TTC549 (cell line): ENCODE measurements around the gene NEFH.
"Not testable (repeated sequence)": the region's sequence is repeated elsewhere in the genome, so short reads cannot be mapped to it uniquely, and the experiment has no call there.

Experiments
- FAIRE-seq: peaks from 2 replicates; lab custom pipeline; 2012; peaks lifted over from hg19 to GRCh38; lab: Jason Lieb, UNC

The NEFH gene

DNA sequence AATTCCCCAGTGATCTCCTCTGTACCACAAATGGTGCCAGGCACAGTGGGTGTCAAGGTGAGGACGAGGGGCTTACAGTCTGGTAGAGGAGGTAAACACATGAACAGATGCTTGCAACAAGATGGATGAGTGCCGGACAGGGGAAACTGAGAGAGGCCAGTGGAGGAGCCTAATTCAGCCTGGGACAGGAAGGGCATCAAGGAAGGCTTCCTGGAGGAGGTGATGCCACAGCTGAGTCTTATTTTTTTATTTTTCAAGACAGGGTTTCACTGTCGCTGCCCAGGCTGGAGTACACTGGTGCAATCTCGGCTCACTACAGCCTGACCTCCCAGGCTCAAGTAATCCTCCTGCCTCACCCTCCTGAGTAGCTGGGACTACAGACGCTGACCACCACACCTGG, 18.8 kb upstream of the NEFH start:
- FAIRE-seq, result no peak

DNA sequence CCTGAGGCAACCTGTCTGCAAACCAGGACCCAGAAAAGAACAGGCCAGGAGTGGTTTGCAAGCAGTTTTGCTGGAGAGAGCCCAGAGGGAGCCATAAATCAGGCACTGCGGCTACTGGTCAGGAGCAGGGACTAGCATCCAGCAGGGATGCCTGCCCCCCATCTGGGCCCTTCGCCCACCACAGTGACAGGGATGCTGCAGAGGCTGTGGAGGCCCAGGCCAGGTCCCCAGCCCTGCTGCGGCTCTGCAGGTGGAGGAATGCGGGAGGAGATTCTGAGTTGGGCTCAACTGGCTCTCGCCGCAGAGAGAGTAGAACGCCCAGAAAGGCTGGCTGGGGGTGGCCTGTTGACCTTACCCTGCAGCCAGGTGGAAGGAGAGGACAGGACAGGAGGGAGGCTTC, 16.4 kb upstream of the NEFH start:
- FAIRE-seq, result no peak

DNA sequence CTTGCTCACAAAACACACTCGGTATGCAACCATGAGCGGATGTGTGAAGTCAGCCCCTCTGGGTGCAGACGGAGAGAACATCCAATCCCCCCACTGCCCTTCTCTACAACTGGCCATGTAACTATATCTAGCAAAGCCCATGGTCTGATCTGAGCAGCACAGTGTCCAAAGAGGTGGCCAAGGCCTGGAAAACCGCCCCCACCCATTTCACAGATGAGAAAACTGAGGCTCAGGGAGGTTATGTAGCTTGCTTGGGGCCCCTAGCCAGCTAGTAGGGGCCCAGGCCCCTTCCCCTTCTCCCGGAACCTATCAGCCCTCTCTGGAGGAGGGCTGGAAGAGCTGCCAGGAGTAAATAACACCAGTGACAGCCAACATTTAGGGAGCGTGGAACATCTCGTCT, 15.4 kb upstream of the NEFH start:
- FAIRE-seq, result no peak

DNA sequence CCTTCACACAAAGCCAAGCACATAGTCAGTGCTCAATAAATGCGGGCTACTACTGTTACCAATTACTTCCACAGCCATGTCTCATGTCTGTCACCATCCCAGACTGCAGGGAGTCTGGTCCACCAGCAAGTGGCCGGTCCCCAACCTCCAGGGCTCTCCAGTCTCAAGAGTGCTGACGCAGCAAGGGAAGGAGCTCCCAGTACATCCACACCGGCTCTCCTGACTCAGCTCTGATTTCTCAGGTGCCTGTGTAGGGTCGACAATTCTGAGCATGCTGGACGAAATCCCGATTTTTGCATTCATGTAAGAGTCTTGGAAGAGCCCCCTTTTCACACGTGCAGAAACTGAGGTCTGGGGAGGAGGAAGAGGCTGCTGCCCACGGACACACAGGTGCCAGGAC, 10.3 kb upstream of the NEFH start:
- no peak for FAIRE-seq

DNA sequence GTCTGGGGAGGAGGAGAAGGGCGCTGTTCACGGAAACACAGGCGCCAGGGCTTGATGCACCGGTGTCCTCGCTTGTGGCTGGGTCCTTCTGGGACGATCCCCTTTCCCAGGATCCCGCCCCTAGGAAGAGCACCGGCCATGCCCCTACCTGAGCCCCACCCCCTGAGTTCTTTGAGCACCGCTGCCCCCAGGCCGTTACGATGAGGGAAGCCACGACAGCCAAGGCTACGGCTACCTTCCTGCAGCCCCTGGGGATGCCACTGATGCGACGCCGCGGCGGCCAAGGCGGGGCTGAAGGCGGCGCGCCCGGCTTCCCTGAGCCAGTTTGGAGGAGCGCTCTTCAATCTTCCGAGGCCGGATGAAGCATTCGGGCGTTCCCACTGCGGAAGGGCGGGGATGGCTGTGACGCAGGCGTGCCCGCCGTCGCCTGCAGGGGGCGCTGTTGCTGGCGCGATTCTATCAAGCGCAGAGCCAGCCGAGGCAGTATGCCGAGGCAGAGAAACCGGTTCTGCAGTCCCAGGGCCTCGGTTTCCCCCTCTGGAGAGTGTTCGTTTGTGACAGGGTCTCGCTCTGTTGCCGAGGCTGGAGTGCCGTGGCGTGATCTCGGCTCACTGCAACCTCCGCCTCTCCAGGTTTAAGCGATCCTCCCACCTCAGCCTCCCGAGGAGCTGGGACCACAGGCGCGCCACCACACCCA, 9.7 kb upstream of the NEFH start:
- no peak for FAIRE-seq

DNA sequence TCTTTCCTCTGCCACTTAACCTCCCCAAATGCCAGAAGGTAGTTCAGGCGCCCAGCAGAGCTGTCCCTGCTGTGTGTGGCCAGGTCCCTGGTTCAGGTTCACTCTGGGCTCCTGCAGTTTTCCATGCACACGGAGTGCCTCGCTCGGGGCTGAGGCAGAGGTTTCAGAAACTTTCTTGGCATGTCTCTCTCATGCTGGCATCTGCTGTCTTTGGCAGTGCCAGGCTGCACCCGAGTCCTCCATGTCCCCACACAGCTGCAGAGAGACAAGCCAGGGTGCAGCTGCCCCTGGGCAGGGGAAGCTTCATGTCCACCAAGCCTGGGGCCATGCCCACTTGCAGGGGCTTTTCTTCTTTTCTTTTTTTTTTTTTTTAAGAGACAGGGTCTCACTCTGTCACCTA, 7.0 kb upstream of the NEFH start:
- FAIRE-seq, result no peak

DNA sequence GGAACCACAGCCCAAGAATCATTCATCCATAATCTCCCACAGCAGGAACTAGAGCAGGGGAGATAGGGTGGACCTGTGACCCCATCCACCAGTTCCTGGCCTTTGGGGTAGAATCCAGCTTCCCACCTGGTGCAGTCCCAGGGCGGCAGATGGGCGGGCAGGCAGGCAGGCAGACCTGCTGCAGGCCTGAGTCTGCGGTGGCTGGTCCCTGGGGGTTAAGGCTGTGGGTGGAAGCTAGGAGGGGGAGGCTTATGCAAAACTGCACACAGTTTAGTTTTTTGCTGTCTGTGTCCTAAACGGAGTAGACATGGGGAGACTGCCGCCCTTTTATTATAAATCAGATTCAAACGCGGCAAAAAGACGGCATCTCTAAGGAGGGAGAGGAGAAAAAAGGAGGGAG, 4.5 kb upstream of the NEFH start:
- FAIRE-seq, result no peak

DNA sequence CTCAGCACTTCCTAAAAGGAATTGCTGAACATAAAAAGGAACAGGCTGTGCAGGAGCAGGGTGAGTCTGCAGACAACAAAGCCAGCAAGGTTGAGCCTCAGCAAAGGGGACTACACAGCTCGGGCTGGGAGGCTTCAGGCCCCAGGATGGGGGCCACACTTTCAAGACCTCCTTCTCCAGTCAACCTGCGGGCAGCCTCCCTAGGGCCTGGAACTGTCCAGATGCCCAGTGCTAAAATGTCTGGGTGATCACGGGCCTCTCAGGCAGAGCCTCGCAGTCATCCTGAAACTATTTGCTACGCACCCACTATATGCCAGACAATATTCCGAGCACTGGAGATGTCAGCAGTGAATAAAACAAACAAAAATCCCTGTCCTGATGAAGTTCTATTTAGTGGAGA, 3.9 kb upstream of the NEFH start:
- no peak for FAIRE-seq

DNA sequence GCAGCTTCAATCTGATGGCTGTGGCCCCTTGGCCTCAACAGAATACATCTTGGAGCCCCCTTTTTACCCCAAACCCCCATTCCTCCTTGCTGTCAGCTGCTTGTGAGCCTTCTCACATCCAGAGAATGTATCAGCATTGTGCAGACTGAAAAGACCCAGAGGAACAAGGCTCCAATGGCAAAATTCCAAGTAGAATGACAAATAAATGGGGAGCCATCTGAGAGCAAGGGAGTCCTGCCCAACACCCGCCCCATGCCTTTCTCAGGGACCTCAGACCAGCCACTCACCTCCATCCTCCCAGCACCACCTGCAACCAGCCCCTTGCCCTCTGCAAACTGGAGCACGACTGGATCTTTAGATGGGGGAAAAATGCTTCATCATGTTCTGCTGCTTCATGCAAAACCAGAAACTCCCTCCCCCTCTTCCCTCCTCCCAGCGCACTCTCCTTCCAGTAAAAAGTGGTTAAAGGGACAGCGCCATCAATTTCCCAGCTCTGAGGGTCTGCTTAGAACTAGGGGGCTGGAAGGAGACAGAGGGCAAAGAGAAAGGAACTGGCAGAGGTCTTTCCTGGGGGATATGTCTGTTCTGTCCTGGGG, 2.2 kb upstream of the NEFH start:
- FAIRE-seq, result no peak

DNA sequence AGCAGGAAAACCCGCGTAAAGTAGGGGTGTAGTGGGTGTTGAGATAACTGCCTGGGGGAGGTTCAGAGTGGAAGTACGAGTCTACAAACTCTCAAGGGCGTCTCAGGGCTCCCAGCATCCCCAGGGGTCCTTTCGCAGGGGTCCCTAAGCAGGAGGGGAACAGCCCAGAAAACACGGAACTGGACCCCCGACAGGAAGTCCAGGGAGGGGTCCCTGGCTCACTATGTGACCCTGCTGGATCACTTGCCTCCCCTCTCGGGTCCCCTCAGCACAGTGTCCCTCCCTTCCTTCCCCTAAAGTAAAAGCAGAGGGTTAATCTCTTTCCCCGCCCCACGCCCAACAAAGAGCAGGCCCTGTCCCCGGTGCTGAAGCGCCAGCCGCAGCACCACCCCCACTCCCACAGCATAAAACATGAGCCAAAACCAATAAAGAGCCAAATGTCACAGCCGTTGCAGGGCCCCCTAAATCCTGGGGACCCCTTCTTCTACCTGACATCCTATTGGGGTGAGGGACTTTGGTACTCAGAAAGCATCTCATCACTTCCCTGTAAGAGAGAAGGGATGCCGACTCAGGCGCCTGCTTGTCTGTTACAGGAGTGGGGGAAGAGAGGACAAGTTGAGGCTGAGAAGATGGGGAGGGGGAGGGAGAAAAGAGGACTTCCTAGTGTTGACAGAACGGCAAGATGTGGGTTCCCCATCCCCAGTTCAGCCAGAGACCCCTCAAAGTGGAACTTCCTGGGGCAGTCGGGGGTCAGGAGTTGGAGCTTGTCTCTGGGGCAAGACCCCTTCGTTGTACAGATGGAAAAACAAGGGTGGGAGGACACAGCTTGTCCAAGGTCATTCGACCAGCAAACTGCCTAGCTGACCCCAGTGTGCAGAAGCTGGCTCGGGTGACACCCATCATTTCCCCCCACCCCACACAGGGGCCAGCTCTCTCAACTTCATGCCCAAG, 1.4 kb upstream of the NEFH start:
- no peak for FAIRE-seq

DNA sequence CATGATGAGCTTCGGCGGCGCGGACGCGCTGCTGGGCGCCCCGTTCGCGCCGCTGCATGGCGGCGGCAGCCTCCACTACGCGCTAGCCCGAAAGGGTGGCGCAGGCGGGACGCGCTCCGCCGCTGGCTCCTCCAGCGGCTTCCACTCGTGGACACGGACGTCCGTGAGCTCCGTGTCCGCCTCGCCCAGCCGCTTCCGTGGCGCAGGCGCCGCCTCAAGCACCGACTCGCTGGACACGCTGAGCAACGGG, 169 bp downstream of the NEFH start:
- FAIRE-seq, result no peak

DNA sequence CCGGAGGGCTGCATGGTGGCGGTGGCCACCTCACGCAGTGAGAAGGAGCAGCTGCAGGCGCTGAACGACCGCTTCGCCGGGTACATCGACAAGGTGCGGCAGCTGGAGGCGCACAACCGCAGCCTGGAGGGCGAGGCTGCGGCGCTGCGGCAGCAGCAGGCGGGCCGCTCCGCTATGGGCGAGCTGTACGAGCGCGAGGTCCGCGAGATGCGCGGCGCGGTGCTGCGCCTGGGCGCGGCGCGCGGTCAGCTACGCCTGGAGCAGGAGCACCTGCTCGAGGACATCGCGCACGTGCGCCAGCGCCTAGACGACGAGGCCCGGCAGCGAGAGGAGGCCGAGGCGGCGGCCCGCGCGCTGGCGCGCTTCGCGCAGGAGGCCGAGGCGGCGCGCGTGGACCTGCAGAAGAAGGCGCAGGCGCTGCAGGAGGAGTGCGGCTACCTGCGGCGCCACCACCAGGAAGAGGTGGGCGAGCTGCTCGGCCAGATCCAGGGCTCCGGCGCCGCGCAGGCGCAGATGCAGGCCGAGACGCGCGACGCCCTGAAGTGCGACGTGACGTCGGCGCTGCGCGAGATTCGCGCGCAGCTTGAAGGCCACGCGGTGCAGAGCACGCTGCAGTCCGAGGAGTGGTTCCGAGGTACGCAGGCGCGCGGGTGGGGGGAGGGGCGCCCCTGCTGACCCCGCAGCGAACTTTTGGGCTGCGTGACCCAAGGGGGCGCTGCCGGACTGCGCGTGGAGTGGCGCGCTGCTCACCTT, 670 bp downstream of the NEFH start:
- FAIRE-seq, result no peak

DNA sequence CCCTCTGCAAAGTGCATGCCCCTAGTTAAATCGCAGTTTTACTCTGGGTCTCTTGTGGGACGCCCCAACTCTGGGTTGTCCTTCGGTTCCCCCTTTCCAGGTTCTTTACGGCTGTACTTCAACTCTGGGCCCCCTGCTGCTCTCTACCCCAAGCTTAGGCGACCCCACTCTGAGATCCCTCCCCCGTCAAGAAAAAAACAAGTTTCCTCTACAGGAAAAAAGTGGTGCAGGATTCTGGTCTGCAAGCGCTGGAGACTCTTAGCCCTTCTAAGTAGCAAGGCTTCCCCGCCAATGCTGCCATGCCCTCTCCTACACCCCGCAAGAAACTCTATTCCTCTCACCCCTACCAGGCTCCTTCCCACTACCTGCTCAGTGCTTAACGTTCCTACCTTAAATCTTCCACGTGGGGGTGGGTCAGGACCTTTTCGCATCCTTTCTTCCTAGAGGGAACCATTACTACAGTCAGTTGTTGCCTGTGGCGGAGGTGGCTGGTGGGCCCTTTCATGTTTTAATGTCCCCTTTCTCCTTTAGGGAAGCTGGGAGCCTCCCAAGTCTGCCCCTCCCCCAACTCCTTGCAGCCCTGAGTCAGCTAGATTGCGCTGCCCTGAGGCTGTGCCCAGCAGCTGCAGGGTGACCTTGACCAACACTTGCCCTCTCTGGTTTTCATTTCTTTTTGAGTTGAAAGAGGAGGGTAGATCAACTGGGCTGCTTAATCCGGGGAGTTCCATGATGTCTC, 1.4 kb downstream of the NEFH start:
- no peak for FAIRE-seq

DNA sequence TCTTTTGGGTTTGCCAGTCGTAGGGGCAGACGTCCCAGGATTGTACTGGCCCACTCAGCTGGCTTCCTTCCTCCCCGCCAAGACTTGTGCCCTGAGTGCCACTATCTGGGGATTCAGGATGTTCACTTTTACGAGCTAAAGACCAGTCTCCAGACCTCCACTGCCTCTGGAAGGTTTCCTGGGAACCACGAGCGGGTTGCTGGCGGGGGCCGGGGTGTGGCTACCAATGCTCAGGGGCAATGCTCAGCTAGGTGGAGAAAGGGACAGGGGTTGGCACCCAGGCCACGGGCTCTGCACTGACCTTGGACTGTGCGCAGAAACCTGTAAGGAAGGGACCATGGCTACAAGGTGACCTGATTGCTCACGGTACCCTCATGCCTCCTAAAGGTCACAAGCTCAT, 2.2 kb downstream of the NEFH start:
- no peak for FAIRE-seq

DNA sequence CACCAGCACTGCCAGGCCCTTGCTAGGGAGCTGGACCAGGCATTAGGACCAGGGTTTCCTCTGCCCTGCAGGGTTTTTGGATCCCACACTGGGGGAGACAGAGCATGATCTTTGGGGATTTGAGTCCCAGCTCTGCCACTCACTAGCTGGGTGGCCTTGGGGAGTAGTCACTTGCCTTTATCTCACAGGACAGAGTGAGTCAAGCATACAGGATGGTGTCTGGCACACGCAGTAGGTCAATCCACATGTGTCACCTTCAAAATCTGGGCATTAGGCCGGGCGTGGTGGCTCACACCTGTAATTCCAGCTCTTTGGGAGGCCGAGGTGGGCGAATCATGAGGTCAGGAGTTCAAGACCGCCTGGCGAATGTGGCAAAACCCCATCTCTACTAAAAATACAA, 2.7 kb downstream of the NEFH start:
- FAIRE-seq, result no peak

DNA sequence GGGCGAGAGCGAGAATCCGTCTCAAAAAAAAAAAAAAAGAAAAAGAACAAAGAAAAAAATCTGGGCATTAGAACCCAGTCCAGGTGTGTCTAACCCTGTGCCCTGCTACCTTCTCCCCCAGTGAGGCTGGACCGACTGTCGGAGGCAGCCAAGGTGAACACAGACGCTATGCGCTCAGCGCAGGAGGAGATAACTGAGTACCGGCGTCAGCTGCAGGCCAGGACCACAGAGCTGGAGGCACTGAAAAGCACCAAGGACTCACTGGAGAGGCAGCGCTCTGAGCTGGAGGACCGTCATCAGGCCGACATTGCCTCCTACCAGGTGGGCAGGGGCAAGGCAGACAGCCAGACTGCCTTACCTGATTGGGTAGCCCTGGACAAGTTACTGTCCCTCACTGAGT, 3.2 kb downstream of the NEFH start:
- no peak for FAIRE-seq

DNA sequence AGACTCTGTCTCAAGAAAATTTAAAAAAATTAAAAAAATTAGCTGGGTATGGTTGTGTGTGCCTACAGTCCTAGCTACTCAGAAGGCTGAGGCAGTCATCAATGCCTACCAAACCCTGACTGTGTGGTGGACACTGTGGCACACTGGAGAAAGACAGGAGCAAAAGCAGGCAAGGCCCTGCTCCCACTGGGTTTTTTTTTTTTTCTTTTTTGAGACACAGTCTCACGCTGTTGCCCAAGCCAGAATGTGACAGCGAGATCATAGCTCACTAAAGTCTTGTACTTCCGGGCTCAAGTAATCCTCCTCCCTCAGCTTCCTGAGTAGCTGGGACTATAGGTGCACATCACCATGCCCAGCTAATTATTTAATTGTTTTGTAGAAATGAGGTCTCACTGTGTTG, 4.6 kb downstream of the NEFH start:
- no peak for FAIRE-seq

DNA sequence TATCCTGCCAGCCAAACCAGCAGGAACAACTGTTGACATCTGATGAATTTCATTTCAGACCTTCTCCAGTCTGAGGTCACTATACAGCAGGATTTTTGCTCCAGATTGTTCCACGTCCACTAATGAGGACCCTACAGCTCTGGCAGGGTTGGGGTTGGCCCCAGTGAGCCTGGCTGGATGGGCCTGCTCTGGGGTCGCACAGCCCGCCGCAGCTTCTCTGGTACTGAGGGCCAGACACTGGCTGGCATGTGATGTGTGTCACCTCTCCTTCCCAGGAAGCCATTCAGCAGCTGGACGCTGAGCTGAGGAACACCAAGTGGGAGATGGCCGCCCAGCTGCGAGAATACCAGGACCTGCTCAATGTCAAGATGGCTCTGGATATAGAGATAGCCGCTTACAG, 5.4 kb downstream of the NEFH start:
- no peak for FAIRE-seq

DNA sequence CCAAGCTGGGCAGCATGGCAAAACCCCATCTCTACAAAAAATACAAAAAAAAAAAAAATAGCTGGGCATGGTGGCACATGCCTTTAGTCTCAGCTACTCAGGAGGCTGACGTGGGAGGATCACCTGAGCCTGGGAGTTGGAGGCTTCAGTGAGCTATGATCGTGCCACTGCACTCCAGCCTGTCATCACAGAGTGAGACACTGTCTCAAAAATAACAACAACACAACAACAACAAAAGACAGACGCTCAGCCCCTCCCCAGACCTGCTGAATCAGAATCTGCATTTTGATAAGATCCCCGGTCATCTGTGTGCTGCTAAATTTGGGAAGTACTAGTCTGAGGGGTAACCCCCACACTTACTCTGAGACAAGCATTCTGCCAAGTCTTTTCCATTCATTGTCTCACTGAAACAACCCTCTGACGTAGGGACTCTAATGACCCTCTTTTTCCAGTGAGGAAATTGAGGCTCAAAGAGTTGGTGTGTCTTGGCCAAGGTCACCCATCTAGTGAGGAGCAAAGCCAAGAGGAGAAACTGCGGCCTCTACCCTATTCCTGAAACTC, 7.5 kb downstream of the NEFH start:
- FAIRE-seq, result no peak

DNA sequence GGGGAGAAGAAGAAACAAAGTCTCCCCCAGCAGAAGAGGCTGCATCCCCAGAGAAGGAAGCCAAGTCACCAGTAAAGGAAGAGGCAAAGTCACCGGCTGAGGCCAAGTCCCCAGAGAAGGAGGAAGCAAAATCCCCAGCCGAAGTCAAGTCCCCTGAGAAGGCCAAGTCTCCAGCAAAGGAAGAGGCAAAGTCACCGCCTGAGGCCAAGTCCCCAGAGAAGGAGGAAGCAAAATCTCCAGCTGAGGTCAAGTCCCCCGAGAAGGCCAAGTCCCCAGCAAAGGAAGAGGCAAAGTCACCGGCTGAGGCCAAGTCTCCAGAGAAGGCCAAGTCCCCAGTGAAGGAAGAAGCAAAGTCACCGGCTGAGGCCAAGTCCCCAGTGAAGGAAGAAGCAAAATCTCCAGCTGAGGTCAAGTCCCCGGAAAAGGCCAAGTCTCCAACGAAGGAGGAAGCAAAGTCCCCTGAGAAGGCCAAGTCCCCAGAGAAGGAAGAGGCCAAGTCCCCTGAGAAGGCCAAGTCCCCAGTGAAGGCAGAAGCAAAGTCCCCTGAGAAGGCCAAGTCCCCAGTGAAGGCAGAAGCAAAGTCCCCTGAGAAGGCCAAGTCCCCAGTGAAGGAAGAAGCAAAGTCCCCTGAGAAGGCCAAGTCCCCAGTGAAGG, 9.2 kb downstream of the NEFH start:
- not testable (repeated sequence) for FAIRE-seq

DNA sequence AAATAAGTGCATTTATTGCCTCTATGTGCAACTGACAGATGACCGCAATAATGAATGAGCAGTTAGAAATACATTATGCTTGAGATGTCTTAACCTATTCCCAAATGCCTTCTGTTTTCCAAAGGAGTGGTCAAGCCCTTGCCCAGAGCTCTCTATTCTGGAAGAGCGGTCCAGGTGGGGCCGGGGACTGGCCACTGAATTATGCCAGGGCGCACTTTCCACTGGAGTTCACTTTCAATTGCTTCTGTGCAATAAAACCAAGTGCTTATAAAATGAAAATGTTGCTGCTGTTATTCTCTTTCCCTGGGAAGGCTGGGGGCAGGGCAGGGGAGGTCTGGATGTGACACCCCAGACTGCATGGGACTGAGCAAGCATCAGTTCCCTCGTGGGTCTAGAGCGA, 11.0 kb downstream of the NEFH start:
- FAIRE-seq, result no peak
